CD14-positive monocyte (primary cell): ENCODE measurements around the gene MVP. TPM values are rescaled to one million over a fixed set of nuclear protein-coding genes. Genes with fewer than 3 reads are reported as not detected.

Source experiments
- DNase-seq, 3 donors: peaks; one replicate each; pipeline ENCODE4 v3.0.0-alpha.2; 2011 to 2022
- H2AFZ ChIP-seq: 2 replicates; pipeline ENCODE4 v1.6.0; 2012; ENCODE audit warnings: mild to moderate bottlenecking, low read depth, low read length, inconsistent platforms; ENCODE audit not compliant: insufficient read depth, poor library complexity, severe bottlenecking
- H3K27ac ChIP-seq, 2 donors: 1 replicate in 1 of 2; 2 replicates in 1 of 2; pipeline ENCODE4 v1.5.1; 2012 to 2013; ENCODE audit warnings: low read length in 2 of 2, control low read depth in 1 of 2, inconsistent platforms in 1 of 2, low read depth in 1 of 2, mild to moderate bottlenecking in 1 of 2
- H3K27me3 ChIP-seq, 2 donors: one replicate each; pipeline versions ENCODE4 v1.6.0 to v1.6.1; 2011 to 2013; ENCODE audit warnings: low read length in 2 of 2; ENCODE audit not compliant: control insufficient read depth in 2 of 2, insufficient read depth in 2 of 2
- H3K36me3 ChIP-seq, 2 donors: replicated peaks in 1 of 2; 1 replicate in 1 of 2; 2 replicates in 1 of 2; pipeline versions ENCODE4 v1.5.1 to v1.6.1; 2012 to 2013; ENCODE audit warnings: low read length in 2 of 2, control low read depth in 1 of 2, inconsistent platforms in 1 of 2, mild to moderate bottlenecking in 1 of 2; ENCODE audit not compliant: insufficient read depth in 2 of 2, control insufficient read depth in 1 of 2
- H3K4me1 ChIP-seq, 2 donors: 1 replicate in 1 of 2; 2 replicates in 1 of 2; pipeline versions ENCODE4 v1.5.1 to v1.6.1; 2012 to 2013; ENCODE audit warnings: low read length in 2 of 2, control low read depth in 1 of 2, inconsistent platforms in 1 of 2, mild to moderate bottlenecking in 1 of 2, moderate library complexity in 1 of 2; ENCODE audit not compliant: insufficient read depth in 2 of 2, control insufficient read depth in 1 of 2
- H3K4me2 ChIP-seq: replicated peaks from 2 replicates; pipeline ENCODE3; 2012; ENCODE audit warnings: low read length, moderate library complexity, mild to moderate bottlenecking; ENCODE audit not compliant: poor library complexity, severe bottlenecking; ENCODE audit errors: extremely low read depth
- H3K4me3 ChIP-seq, 3 experiments: fragments of 200-600 bp in 1 of 3; sonication (generic) in 1 of 3; replicated peaks in 1 of 3; 1 replicate in 2 of 3; 2 replicates in 1 of 3; pipeline ENCODE4 v1.5.1; 2011 to 2013; ENCODE audit warnings: low read length in 3 of 3, mild to moderate bottlenecking in 3 of 3, control low read depth in 2 of 3, low read depth in 2 of 3, inconsistent platforms in 1 of 3, moderate library complexity in 1 of 3
- H3K79me2 ChIP-seq: 2 replicates; pipeline ENCODE4 v1.6.0; 2012; ENCODE audit warnings: mild to moderate bottlenecking, control low read depth, inconsistent platforms, low read length, moderate library complexity; ENCODE audit not compliant: insufficient read depth
- H3K9ac ChIP-seq: 2 replicates; pipeline ENCODE4 v1.6.0; 2017; ENCODE audit warnings: low read length, mild to moderate bottlenecking; ENCODE audit not compliant: insufficient read depth, poor library complexity, severe bottlenecking
- H3K9me3 ChIP-seq, 2 donors: replicated peaks in 1 of 2; 1 replicate in 1 of 2; 2 replicates in 1 of 2; pipeline versions ENCODE4 v1.5.1 to v1.6.1; 2012 to 2013; ENCODE audit warnings: low read length in 2 of 2, control low read depth in 1 of 2; ENCODE audit not compliant: control insufficient read depth in 1 of 2, insufficient read depth in 1 of 2
- H4K20me1 ChIP-seq: 2 replicates; pipeline ENCODE4 v1.6.0; 2012; ENCODE audit warnings: mild to moderate bottlenecking, low read length, control low read depth, moderate library complexity; ENCODE audit not compliant: insufficient read depth
- H3K27ac Mint-ChIP-seq, 7 donors: one replicate each; pipeline ENCODE4 v1.8.0; 2020; ENCODE audit warnings: mild to moderate bottlenecking in 7 of 7, mixed read lengths in 7 of 7, moderate library complexity in 6 of 7, inconsistent platforms in 2 of 7
- H3K27me3 Mint-ChIP-seq, 3 donors: one replicate each; pipeline ENCODE4 v1.8.0; 2021 to 2022; ENCODE audit warnings: low read depth in 3 of 3, mild to moderate bottlenecking in 3 of 3, mixed read lengths in 3 of 3, moderate library complexity in 3 of 3, inconsistent platforms in 1 of 3
- H3K36me3 Mint-ChIP-seq, 2 donors: one replicate each; pipeline ENCODE4 v1.8.0; 2020; ENCODE audit warnings: mixed read lengths in 2 of 2, inconsistent platforms in 1 of 2, mild to moderate bottlenecking in 1 of 2
- H3K4me1 Mint-ChIP-seq: one replicate; pipeline ENCODE4 v1.8.0; 2020; ENCODE audit warnings: mild to moderate bottlenecking, mixed read lengths
- H3K4me3 Mint-ChIP-seq, 2 donors: one replicate each; pipeline ENCODE4 v1.8.0; 2020; ENCODE audit warnings: mild to moderate bottlenecking in 2 of 2, mixed read lengths in 2 of 2, moderate library complexity in 1 of 2
- H3K9me3 Mint-ChIP-seq, 7 donors: one replicate each; pipeline ENCODE4 v1.8.0; 2020 to 2022; ENCODE audit warnings: mixed read lengths in 7 of 7, mild to moderate bottlenecking in 6 of 7, moderate library complexity in 6 of 7, inconsistent platforms in 2 of 7
- CTCF ChIP-seq: fragments of 200-600 bp; IDR thresholded peaks from one replicate; pipeline ENCODE4 v1.8.0; 2022; ENCODE audit warnings: antibody characterized with exemption, mild to moderate bottlenecking
- WGBS: methylation state at CpG from one replicate; pipeline ENCODE4 v1.1.5; 2013; ENCODE audit warnings: missing lambda C conversion rate; ENCODE audit not compliant: insufficient coverage; 5-methylcytosine and 5-hydroxymethylcytosine counted together
- intact Hi-C, 2 donors: fragments of 100-400 bp; cut with micrococcal nuclease; formaldehyde crosslinking; loops; one replicate each; pipeline versions ENCODE4 v1.15.0 to v1.15.1; 2023
- polyA plus RNA-seq, 3 donors: library from polyadenylated mRNA; depleted of rRNA in 1 of 3; unstranded in 2 of 3; stranded (reverse) in 1 of 3; fragments of 300-500 nt in 2 of 3; fragments of >200 nt in 1 of 3; fragmentation: Illumina TruSeq in 2 of 3; gene quantifications; 1 replicate in 2 of 3; 2 replicates in 1 of 3; pipeline ENCODE4 v1.2.3, GENCODE V29; 2012 to 2021

MVP gene
- polyA plus RNA-seq, 3 donors, result 146 to 274 (median 185) TPM

GRCh38 chr16:29825145-29826044 is 5.1 kb downstream of the MVP start:
- H4K20me1 ChIP-seq, result peaks cover 100% of the 10 kb centered on the region
- no peak overlapping the region for H3K27ac ChIP-seq
- no peak for TF ChIP-seq CTCF
- intact Hi-C loops, result no loop called here
- H3K4me2 ChIP-seq, result no peak overlapping the region
- H3K4me3 ChIP-seq, result no peak overlapping the region
- peaks cover 96% of the 10 kb centered on the region for H3K79me2 ChIP-seq
- H2AFZ ChIP-seq, result no peak overlapping the region
- H3K4me3 Mint-ChIP-seq, result no peak overlapping the region
- peaks cover 12 to 29% of the 10 kb centered on the region in 2 donors for H3K36me3 ChIP-seq
- H3K9me3 Mint-ChIP-seq, result no peaks in the 10 kb centered on the region
- whole genome bisulfite sequencing, result 56% methylated on average over 9 of the region's 10 CpGs
- H3K9me3 ChIP-seq, result no peaks in the 10 kb centered on the region
- H3K9ac ChIP-seq, result no peak overlapping the region
- H3K4me1 ChIP-seq, result peaks cover 24 to 25% of the 10 kb centered on the region in 2 donors
- no peaks in the 10 kb centered on the region for H3K27me3 ChIP-seq
- H3K27me3 Mint-ChIP-seq, result no peaks in the 10 kb centered on the region
- DNase-seq, result no peak
- H3K4me1 Mint-ChIP-seq, result peaks cover 42% of the 10 kb centered on the region
- peaks cover 18 to 36% of the 10 kb centered on the region in 2 donors for H3K36me3 Mint-ChIP-seq
- H3K27ac Mint-ChIP-seq, result peak overlapping the region in 3 of 7 donors; percentile 2 to 54 (median 52)

GRCh38 chr16:29826342-29826695 is 6.1 kb downstream of the MVP start:
- Histone ChIP-seq H3K36me3 (peaks cover 18 to 38% of the 10 kb centered on the region in 2 donors), H4K20me1 (peaks cover 100% of the 10 kb centered on the region), H3K27ac (no peak overlapping the region), H3K27me3 (no peaks in the 10 kb centered on the region), H3K79me2 (peaks cover 87% of the 10 kb centered on the region), H3K9me3 (no peaks in the 10 kb centered on the region), H3K4me1 (peaks cover 16 to 18% of the 10 kb centered on the region in 2 donors), H3K9ac (no peak overlapping the region), H2AFZ (no peak overlapping the region), H3K4me3 (no peak overlapping the region), H3K4me2 (no peak overlapping the region)
- intact Hi-C loops, result no loop called here
- H3K9me3 Mint-ChIP-seq, result no peaks in the 10 kb centered on the region
- no peaks in the 10 kb centered on the region for H3K27me3 Mint-ChIP-seq
- DNase-seq, result no peak
- WGBS, result 100% methylated on average over 1 of the region's 8 CpGs
- peaks cover 34% of the 10 kb centered on the region for H3K4me1 Mint-ChIP-seq
- H3K36me3 Mint-ChIP-seq, result peaks cover 27 to 45% of the 10 kb centered on the region in 2 donors
- no peak overlapping the region for H3K4me3 Mint-ChIP-seq
- no peak overlapping the region for H3K27ac Mint-ChIP-seq
- TF ChIP-seq CTCF, result no peak
